Adrenal gland (tissue), 12 donors: ENCODE measurements around the gene FBXL12. TPM values are rescaled to one million over a fixed set of nuclear protein-coding genes. Genes with fewer than 3 reads are reported as not detected.

Source experiments
- DNase-seq, 7 donors: peaks; one replicate each; pipeline ENCODE4 v3.0.0-alpha.2; 2019 to 2020
- H3K27ac ChIP-seq, 5 donors: fragments of 200-600 bp; sonication (generic) in 4 of 5; 1 replicate in 3 of 5; 2 replicates in 2 of 5; pipeline versions ENCODE4 v1.5.1 to v1.8.0; 2016 to 2020; ENCODE audit warnings: mild to moderate bottlenecking in 1 of 5
- H3K27me3 ChIP-seq: fragments of 200-600 bp; 2 replicates; pipeline ENCODE4 v1.8.0; 2021
- H3K36me3 ChIP-seq, 2 donors: fragments of 200-600 bp; replicated peaks in 1 of 2; 1 replicate in 1 of 2; 2 replicates in 1 of 2; pipeline versions ENCODE4 v1.5.1 to v1.8.0; 2018 to 2022
- H3K4me1 ChIP-seq, 2 donors: fragments of 200-600 bp; replicated peaks in 1 of 2; 1 replicate in 1 of 2; 2 replicates in 1 of 2; pipeline versions ENCODE4 v1.5.1 to v1.8.0; 2018 to 2021
- H3K4me3 ChIP-seq, 4 donors: fragments of 200-600 bp; sonication (generic) in 3 of 4; one replicate each; pipeline ENCODE4 v1.5.1; 2016 to 2018
- H3K9me3 ChIP-seq, 3 donors: fragments of 200-600 bp; sonication (generic) in 1 of 3; replicated peaks in 1 of 3; 1 replicate in 2 of 3; 2 replicates in 1 of 3; pipeline versions ENCODE4 v1.5.1 to v1.8.0; 2016 to 2021
- CTCF ChIP-seq, 6 experiments: fragments of 450-650 bp in 4 of 6; fragments of 200-600 bp in 2 of 6; sonication (generic) in 1 of 6; IDR thresholded peaks; 1 replicate in 5 of 6; 2 replicates in 1 of 6; pipeline versions ENCODE4 v1.5.1 to v1.8.0; 2016 to 2021; ENCODE audit warnings: antibody characterized with exemption in 6 of 6, mild to moderate bottlenecking in 2 of 6, moderate library complexity in 1 of 6
- POLR2A ChIP-seq, 2 donors: fragments of 450-650 bp; IDR thresholded peaks; one replicate each; pipeline ENCODE4 v1.6.1; 2017; ENCODE audit warnings: antibody characterized with exemption in 2 of 2, mild to moderate bottlenecking in 2 of 2, moderate library complexity in 1 of 2
- WGBS, 4 donors: extraction: QIAGEN DNeasy Blood & Tissue Kit in 2 of 4; methylation state at CpG; one replicate each; pipeline versions ENCODE4 v1.1.5 to v1.1.7; 2013 to 2017; 5-methylcytosine and 5-hydroxymethylcytosine counted together
- intact Hi-C, 2 donors: fragments of 100-400 bp; cut with DNase I; formaldehyde crosslinking; loops; one replicate each; pipeline versions ENCODE4 v1.14.1 to v1.15.0; 2022 to 2023
- polyA plus RNA-seq, 3 donors: library from polyadenylated mRNA; stranded (reverse); fragments of 200-250 nt in 2 of 3; fragments of 350-450 nt in 1 of 3; fragmentation: Illumina TruSeq in 1 of 3; extraction: RNeasy Lipid Tissue Mini Kit (QIAGEN cat#74804) in 1 of 3; gene quantifications; one replicate each; pipeline ENCODE4 v1.2.3, GENCODE V29; 2013 to 2014
- total RNA-seq, 9 donors: library from RNA; depleted of rRNA in 4 of 9; stranded (reverse); fragments of >200 nt in 4 of 9; fragments of 120-200 nt in 1 of 9; fragmentation: NEBNext Ultra II Directional in 1 of 9; extraction: Animal tissue kit (Norgen Biotek cat#: 25700) in 1 of 9; gene quantifications; one replicate each; pipeline versions ENCODE4 v1.1.0 to v1.2.4, GENCODE V29; 2013 to 2023
- donor health status: healthy with polysubstance abuse.
- donor health status: Bipolar disorder and iron deficiency.
- donor health status: DM: yes; HTN: yes; CAD: no.
- donor health status: DM: no; HTN: no; CAD: no.
- donor health status: DM: no; HTN: no; CAD: no.
- donor health status: DM: yes; HTN: yes; CAD: no.

The FBXL12 gene
- total and polyA plus RNA-seq, 12 donors = 6.6 to 31.7 (median 20.7) TPM

DNA sequence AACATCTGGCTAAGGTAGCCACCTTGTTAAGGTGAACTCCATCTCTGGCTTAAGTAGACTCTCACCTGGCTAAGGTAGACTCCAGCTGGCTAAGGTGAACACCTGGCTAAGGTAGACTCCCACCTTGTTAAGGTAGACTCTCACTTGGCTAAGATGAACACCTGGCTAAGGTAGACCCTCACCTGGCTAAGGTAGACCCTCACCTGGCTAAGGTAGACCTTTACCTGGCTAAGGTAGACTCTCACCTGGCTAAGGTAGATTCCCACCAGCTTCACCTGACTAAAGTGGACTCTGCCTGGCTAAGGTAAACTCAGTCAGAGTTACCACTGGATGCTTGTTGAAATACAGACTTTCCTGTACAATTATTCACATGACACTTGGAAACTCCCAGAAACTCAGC, 39.9 kb upstream of the FBXL12 start:
- H3K27ac ChIP-seq = no peak overlapping the region
- no peaks in the 10 kb centered on the region for H3K36me3 ChIP-seq
- H3K27me3 ChIP-seq = no peaks in the 10 kb centered on the region
- DNase-seq = no peak
- TF ChIP-seq CTCF (IDR thresholded peaks at IDR 0.05) (no peak), POLR2A (IDR thresholded peaks at IDR 0.05) (no peak)
- H3K4me3 ChIP-seq = no peak overlapping the region
- H3K9me3 ChIP-seq = no peaks in the 10 kb centered on the region
- H3K4me1 ChIP-seq = no peaks in the 10 kb centered on the region
- intact Hi-C loops = no loop called here

DNA sequence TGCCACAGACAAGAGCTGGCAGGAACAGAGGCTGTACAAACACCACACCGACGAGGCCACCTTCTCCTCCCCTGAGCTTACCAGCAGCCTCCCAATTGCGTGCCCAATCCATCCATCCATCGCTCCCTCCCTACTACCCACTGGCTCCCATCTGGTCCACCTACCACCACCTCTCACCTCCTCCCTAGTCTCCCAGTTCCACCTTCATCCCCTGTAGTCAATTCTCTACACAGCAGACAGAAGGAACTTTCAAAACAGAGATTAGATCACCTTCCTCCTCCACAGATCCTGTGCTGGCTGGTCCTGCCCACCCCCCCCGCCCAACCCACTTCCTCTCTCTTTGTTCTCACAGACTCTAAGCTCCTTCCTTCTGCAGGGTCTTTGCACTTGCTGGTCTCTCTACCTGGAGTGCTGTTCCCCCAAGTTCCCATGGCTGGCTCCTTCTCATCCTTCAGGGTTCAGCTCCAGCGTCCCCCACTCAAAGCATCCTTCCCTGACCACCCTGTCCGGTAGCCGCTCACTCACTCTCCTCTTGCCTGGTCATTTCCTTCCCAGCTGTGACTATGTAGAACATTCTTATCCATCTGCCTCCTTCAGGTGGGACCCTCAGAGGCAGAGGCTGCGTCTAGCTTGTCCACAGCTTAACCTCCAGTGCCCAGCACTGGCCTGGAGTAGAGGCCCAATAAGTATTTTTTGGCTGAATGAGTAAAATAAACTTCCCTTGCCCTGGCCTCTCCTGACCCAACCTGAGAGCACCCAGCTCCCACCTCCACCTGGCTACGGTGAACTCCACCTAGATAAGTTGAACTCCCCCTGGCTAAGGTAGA, 39.3 kb upstream of the FBXL12 start:
- TF ChIP-seq CTCF (IDR thresholded peaks at IDR 0.05) = no peak
- H3K36me3 ChIP-seq = no peaks in the 10 kb centered on the region
- DNase-seq = no peak
- H3K4me1 ChIP-seq = no peaks in the 10 kb centered on the region
- no peak overlapping the region for H3K27ac ChIP-seq
- no peak overlapping the region for H3K4me3 ChIP-seq
- intact Hi-C loops = no loop called here
- no peaks in the 10 kb centered on the region for H3K9me3 ChIP-seq
- no peaks in the 10 kb centered on the region for H3K27me3 ChIP-seq
- WGBS, 4 donors = 83 to 87% (median 83%) methylated on average over 9 to 10 of the region's 10 CpGs

DNA sequence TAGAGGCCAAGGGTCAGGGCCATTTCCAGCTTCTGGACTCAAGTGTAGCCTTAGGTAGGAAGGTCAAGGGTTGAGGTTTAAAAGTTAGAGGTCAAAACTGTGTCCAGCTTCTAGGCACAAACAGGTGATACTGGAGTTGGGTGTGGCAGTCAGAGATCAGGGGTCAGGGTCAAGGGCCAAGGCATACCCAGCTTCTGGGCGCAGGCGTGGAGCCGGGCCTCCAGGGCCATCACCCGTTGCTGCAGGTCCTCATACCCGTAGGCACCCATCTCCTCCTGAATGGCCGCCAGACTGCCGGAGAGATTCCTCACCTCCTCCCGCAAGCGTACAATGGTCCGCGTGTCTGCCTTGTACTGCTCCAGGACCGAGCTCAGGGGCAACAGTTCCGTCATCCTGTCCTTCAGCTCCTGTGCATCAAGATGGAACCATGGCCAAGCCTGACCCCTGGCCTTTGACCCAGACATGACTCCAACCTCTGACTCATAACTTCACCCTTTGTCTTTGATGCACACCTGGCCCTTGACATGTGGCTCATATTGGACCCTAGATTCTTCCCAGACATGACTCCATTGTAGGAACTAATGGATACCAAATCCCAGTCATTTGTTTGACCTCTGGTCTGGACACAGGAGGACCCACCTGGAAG, 38.3 kb upstream of the FBXL12 start:
- no peak overlapping the region for H3K27ac ChIP-seq
- DNase-seq = no peak
- 92 to 96% (median 94%) methylated on average over 8 to 13 of the region's 13 CpGs for WGBS, 4 donors

GRCh38 chr19:9856609-9857008, 37.7 kb upstream of the FBXL12 start:
- Histone ChIP-seq H3K36me3 (no peaks in the 10 kb centered on the region), H3K27ac (no peak overlapping the region), H3K4me1 (no peaks in the 10 kb centered on the region), H3K4me3 (no peak overlapping the region), H3K27me3 (no peaks in the 10 kb centered on the region), H3K9me3 (no peaks in the 10 kb centered on the region)
- WGBS, 4 donors = 91 to 97% (median 96%) methylated on average over 5 to 9 of the region's 9 CpGs
- TF ChIP-seq CTCF (IDR thresholded peaks at IDR 0.05) = no peak
- TF ChIP-seq POLR2A (IDR thresholded peaks at IDR 0.05) = no peak
- intact Hi-C loops = no loop called here
- no peak for DNase-seq

More for the DNA sequence above, 38.3 kb upstream of the FBXL12 start:
- no peak for TF ChIP-seq POLR2A (IDR thresholded peaks at IDR 0.05)
- TF ChIP-seq CTCF (IDR thresholded peaks at IDR 0.05) = no peak
- Histone ChIP-seq H3K27me3 (no peaks in the 10 kb centered on the region), H3K9me3 (no peaks in the 10 kb centered on the region), H3K4me1 (no peaks in the 10 kb centered on the region), H3K4me3 (no peak overlapping the region), H3K36me3 (no peaks in the 10 kb centered on the region)
- intact Hi-C loops = no loop called here
